ENCODE results near the gene PIN1. TPM values are rescaled to one million over a fixed set of nuclear protein-coding genes. Genes with fewer than 3 reads are reported as not detected.

Gene PIN1
- total and polyA plus RNA-seq, 2 of the 13 experiments (the other 11 are each of a cell fraction or from before 2014, with no cell fraction given), result 31.9 to 72.0 TPM

GRCh38 chr19:9818734-9819595 is 16.2 kb upstream of the PIN1 start, which contains the start of gene FBXL12 (continued):
- TF ChIP-seq ZNF318 (CRISPR knock-in tag; IDR thresholded peaks at IDR 0.05) (no peak), PLSCR1 (CRISPR knock-in tag; IDR thresholded peaks at IDR 0.05; ENCODE audit: borderline replicate concordance) (no peak), ZNF687 (CRISPR knock-in tag; IDR thresholded peaks at IDR 0.05) (peak; percentile 91), MBNL3 (CRISPR knock-in tag; conservative IDR thresholded peaks at IDR 0.05) (no peak), POLR2G (IDR thresholded peaks at IDR 0.05; ENCODE audit: low read depth, low read length) (peak; percentile 98), ZNF547 (CRISPR knock-in tag; IDR thresholded peaks at IDR 0.05) (peak; percentile 92; the same call in 1 of the 2 replicates), ZKSCAN5 (CRISPR knock-in tag; IDR thresholded peaks at IDR 0.05) (no peak), FOSL2 (CRISPR knock-in tag; IDR thresholded peaks at IDR 0.05) (0 out of 2 replicates have a peak, but pooled peaks have one; percentile 8), MIER2 (CRISPR knock-in tag; IDR thresholded peaks at IDR 0.05) (no peak), ZNF367 (CRISPR knock-in tag; IDR thresholded peaks at IDR 0.05; ENCODE audit: borderline replicate concordance) (no peak), THAP7 (CRISPR knock-in tag; IDR thresholded peaks at IDR 0.05) (peak; percentile 62; the same call in 1 of the 2 replicates), ZEB1 (IDR thresholded peaks at IDR 0.05; ENCODE audit: insufficient replicate concordance, low read depth) (peak; percentile 51), ZNF619 (CRISPR knock-in tag; IDR thresholded peaks at IDR 0.05) (peak; percentile 91; the same call in 1 of the 2 replicates)
